K562 (cell line): ENCODE data around the gene UBE2M. TPM values are rescaled to one million over a fixed set of nuclear protein-coding genes. Genes with fewer than 3 reads are reported as not detected.
A peak's percentile ranks its signal among the peaks of the same experiment; 100 is the strongest.

ENCODE experiments used
- CBX8 ChIP-seq: fragments of 200-600 bp; sonication (generic); IDR thresholded peaks from 2 replicates; pipeline ENCODE4 v1.6.1; 2012; ENCODE audit warnings: borderline replicate concordance, mixed run types, low read depth, mild to moderate bottlenecking, moderate library complexity, mixed read lengths, low read length, control low read depth, inconsistent platforms; ENCODE audit not compliant: poor library complexity, severe bottlenecking; ENCODE audit errors: extremely low read depth
- CREM ChIP-seq: IDR thresholded peaks from 2 replicates; pipeline ENCODE4 v1.6.1; 2014; ENCODE audit warnings: antibody characterized with exemption, low read depth
- CXXC5 ChIP-seq: fragments of 250-450 bp; sonication (Bioruptor Pico); IDR thresholded peaks from 2 replicates; pipeline ENCODE4 v1.8.0; 2022; ENCODE audit warnings: inconsistent platforms, mild to moderate bottlenecking, moderate library complexity
- POLR2A ChIP-seq: fragments of 450-650 bp; conservative IDR thresholded peaks from 2 replicates; pipeline ENCODE4 v1.6.1; 2016
- SOX6 ChIP-seq: fragments of 450-650 bp; IDR thresholded peaks from 2 replicates; pipeline ENCODE4 v1.6.1; 2014; ENCODE audit warnings: mild to moderate bottlenecking
- ZBTB7A ChIP-seq: IDR thresholded peaks from 2 replicates; pipeline ENCODE4 v1.6.1; 2011; ENCODE audit warnings: low read depth, mild to moderate bottlenecking, low read length, moderate library complexity, borderline replicate concordance; ENCODE audit not compliant: control insufficient read depth
- polyA plus RNA-seq, 8 experiments: library from polyadenylated mRNA; depleted of rRNA in 4 of 8; stranded (reverse) in 5 of 8; unstranded in 3 of 8; fragments of >200 nt; fragmentation: Nextera tagmentation in 2 of 8; fragmentation: Illumina TruSeq in 1 of 8; extraction: Ambion mirVana in 2 of 8; extraction: Trizol in 1 of 8; gene quantifications; 2 replicates each; pipeline versions ENCODE4 v1.2.1 to v1.2.3, GENCODE V29; 2011 to 2014; ENCODE audit warnings: inconsistent platforms in 1 of 8, missing spikeins in 1 of 8
- total RNA-seq, 7 experiments: library from RNA; depleted of rRNA in 6 of 7; stranded (reverse); fragments of >200 nt in 6 of 7; fragmentation: Illumina TruSeq in 2 of 7; extraction: Trizol in 2 of 7; gene quantifications; 2 replicates each; pipeline versions ENCODE4 v1.2.1 to v1.2.3, GENCODE V29; 2011 to 2021; ENCODE audit warnings: low replicate concordance in 1 of 7
- TF ChIP-seq, protein P1 (sequence below): fragments of 450-650 bp; IDR thresholded peaks from 2 replicates; pipeline ENCODE4 v1.6.1; 2016; ENCODE audit warnings: low read depth
- TF ChIP-seq, protein P2 (sequence below): fragments of 250-450 bp; sonication (Bioruptor Pico); IDR thresholded peaks from 2 replicates; pipeline ENCODE4 v1.5.0; 2022; ENCODE audit warnings: mild to moderate bottlenecking
- TF ChIP-seq, protein P3 (sequence below): fragments of 450-650 bp; IDR thresholded peaks from 2 replicates; pipeline ENCODE4 v1.6.1; 2018; ENCODE audit warnings: mild to moderate bottlenecking, low read depth; ENCODE audit not compliant: partially characterized antibody
- TF ChIP-seq, protein P4 (sequence below): fragments of 450-650 bp; IDR thresholded peaks from 2 replicates; pipeline ENCODE4 v1.6.1; 2016; ENCODE audit warnings: borderline replicate concordance

Gene UBE2M
- total and polyA plus RNA-seq, 9 of the 15 experiments (the other 6 are each of a cell fraction or from before 2014, with no cell fraction given) = 0.92 to 163 (median 85.7) TPM

DNA sequence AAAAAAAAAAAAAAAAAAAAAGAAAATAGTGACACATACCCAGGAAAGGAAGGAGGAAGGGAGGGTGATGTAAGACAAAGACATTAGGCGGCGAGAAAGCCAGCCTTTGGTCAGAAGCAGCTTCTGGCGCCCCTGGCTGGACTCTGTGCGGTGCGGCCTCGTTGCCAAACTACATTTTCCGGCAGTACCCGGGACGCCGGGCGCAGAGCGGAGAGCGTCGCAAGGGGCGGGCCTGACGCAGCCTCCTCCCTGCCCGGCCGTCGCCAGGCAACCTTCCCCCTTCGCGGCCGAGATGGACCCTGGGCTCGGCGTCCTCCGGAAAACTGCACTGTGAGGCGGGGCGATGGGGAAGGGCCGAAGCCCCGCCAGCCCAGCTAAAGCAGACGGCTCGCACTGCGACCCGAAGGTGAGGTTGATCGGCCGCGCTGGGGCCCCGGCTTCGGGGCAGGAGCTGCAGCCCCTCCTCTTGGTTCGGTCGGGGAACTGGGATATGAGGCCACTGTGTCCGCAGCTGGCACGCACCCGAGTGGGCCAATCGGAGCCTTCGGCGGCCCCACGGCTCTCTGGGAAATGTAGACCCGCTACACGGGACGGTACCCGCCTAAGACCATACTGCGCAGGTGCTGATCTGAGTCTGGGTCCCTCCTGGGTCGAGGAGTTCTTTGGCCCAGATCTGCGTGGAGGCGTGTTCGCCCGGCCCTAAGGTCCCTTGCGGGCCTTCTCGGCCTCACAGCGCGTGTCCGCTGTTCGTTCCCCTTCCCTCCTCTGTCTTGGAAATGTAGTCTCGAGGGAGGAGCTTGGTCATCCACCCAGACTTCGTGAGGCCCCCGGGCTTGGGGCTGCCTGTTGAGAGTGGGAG lies 17.0 kb upstream of the UBE2M start (continued):
- TF ChIP-seq CBX8 (no peak), CXXC5 (peak; percentile 96), SOX6 (0 out of 2 replicates have a peak, but pooled peaks have one; percentile 24), POLR2A (peak; percentile 81), CREM (peak; percentile 99), ZBTB7A (peak; percentile 44; the same call in 1 of the 2 replicates)
- TF ChIP-seq, protein P1, sequence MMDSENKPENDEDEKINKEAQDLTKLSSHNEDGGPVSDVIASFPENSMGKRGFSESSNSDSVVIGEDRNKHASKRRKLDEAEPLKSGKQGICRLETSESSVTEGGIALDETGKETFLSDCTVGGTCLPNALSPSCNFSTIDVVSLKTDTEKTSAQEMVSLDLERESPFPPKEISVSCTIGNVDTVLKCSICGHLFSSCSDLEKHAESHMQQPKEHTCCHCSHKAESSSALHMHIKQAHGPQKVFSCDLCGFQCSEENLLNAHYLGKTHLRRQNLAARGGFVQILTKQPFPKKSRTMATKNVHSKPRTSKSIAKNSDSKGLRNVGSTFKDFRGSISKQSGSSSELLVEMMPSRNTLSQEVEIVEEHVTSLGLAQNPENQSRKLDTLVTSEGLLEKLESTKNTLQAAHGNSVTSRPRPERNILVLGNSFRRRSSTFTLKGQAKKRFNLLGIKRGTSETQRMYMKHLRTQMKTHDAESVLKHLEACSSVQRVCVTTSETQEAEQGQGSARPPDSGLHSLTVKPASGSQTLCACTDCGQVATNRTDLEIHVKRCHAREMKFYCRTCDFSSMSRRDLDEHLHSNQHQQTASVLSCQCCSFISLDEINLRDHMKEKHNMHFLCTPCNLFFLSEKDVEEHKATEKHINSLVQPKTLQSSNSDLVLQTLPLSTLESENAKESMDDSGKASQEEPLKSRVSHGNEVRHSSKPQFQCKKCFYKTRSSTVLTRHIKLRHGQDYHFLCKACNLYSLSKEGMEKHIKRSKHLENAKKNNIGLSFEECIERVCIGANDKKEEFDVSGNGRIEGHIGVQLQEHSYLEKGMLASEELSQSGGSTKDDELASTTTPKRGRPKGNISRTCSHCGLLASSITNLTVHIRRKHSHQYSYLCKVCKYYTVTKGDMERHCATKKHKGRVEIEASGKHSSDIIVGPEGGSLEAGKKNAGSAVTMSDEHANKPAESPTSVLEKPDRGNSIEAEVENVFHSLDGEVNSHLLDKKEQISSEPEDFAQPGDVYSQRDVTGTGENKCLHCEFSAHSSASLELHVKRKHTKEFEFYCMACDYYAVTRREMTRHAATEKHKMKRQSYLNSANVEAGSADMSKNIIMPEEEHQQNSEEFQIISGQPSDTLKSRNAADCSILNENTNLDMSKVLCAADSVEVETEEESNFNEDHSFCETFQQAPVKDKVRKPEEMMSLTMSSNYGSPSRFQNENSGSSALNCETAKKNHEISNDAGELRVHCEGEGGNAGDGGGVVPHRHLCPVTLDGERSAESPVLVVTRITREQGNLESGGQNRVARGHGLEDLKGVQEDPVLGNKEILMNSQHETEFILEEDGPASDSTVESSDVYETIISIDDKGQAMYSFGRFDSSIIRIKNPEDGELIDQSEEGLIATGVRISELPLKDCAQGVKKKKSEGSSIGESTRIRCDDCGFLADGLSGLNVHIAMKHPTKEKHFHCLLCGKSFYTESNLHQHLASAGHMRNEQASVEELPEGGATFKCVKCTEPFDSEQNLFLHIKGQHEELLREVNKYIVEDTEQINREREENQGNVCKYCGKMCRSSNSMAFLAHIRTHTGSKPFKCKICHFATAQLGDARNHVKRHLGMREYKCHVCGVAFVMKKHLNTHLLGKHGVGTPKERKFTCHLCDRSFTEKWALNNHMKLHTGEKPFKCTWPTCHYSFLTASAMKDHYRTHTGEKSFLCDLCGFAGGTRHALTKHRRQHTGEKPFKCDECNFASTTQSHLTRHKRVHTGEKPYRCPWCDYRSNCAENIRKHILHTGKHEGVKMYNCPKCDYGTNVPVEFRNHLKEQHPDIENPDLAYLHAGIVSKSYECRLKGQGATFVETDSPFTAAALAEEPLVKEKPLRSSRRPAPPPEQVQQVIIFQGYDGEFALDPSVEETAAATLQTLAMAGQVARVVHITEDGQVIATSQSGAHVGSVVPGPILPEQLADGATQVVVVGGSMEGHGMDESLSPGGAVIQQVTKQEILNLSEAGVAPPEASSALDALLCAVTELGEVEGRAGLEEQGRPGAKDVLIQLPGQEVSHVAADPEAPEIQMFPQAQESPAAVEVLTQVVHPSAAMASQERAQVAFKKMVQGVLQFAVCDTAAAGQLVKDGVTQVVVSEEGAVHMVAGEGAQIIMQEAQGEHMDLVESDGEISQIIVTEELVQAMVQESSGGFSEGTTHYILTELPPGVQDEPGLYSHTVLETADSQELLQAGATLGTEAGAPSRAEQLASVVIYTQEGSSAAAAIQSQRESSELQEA = peak; percentile 68; the same call in 1 of the 2 replicates
- TF ChIP-seq, protein P2, sequence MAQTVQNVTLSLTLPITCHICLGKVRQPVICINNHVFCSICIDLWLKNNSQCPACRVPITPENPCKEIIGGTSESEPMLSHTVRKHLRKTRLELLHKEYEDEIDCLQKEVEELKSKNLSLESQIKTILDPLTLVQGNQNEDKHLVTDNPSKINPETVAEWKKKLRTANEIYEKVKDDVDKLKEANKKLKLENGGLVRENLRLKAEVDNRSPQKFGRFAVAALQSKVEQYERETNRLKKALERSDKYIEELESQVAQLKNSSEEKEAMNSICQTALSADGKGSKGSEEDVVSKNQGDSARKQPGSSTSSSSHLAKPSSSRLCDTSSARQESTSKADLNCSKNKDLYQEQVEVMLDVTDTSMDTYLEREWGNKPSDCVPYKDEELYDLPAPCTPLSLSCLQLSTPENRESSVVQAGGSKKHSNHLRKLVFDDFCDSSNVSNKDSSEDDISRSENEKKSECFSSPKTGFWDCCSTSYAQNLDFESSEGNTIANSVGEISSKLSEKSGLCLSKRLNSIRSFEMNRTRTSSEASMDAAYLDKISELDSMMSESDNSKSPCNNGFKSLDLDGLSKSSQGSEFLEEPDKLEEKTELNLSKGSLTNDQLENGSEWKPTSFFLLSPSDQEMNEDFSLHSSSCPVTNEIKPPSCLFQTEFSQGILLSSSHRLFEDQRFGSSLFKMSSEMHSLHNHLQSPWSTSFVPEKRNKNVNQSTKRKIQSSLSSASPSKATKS = no peak
- TF ChIP-seq, protein P3, sequence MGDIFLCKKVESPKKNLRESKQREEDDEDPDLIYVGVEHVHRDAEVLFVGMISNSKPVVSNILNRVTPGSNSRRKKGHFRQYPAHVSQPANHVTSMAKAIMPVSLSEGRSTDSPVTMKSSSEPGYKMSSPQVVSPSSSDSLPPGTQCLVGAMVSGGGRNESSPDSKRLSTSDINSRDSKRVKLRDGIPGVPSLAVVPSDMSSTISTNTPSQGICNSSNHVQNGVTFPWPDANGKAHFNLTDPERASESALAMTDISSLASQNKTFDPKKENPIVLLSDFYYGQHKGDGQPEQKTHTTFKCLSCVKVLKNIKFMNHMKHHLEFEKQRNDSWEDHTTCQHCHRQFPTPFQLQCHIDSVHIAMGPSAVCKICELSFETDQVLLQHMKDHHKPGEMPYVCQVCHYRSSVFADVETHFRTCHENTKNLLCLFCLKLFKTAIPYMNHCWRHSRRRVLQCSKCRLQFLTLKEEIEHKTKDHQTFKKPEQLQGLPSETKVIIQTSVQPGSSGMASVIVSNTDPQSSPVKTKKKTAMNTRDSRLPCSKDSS = no peak
- TF ChIP-seq, protein P4, sequence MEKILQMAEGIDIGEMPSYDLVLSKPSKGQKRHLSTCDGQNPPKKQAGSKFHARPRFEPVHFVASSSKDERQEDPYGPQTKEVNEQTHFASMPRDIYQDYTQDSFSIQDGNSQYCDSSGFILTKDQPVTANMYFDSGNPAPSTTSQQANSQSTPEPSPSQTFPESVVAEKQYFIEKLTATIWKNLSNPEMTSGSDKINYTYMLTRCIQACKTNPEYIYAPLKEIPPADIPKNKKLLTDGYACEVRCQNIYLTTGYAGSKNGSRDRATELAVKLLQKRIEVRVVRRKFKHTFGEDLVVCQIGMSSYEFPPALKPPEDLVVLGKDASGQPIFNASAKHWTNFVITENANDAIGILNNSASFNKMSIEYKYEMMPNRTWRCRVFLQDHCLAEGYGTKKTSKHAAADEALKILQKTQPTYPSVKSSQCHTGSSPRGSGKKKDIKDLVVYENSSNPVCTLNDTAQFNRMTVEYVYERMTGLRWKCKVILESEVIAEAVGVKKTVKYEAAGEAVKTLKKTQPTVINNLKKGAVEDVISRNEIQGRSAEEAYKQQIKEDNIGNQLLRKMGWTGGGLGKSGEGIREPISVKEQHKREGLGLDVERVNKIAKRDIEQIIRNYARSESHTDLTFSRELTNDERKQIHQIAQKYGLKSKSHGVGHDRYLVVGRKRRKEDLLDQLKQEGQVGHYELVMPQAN = no peak
